HG03060 (cell line): Measurements from ENCODE around the gene NPHP1.
"Not testable (repeated sequence)": the region's sequence is repeated elsewhere in the genome, so short reads cannot be mapped to it uniquely, and the experiment has no call there.

Experiments used
- ATAC-seq: cut with Tn5 transposase; IDR thresholded peaks from one replicate; pipeline ENCODE4 v1.9.1; 2021; ENCODE audit warnings: low read depth, moderate number of reproducible peaks; ENCODE audit not compliant: unreplicated experiment

NPHP1 gene

DNA sequence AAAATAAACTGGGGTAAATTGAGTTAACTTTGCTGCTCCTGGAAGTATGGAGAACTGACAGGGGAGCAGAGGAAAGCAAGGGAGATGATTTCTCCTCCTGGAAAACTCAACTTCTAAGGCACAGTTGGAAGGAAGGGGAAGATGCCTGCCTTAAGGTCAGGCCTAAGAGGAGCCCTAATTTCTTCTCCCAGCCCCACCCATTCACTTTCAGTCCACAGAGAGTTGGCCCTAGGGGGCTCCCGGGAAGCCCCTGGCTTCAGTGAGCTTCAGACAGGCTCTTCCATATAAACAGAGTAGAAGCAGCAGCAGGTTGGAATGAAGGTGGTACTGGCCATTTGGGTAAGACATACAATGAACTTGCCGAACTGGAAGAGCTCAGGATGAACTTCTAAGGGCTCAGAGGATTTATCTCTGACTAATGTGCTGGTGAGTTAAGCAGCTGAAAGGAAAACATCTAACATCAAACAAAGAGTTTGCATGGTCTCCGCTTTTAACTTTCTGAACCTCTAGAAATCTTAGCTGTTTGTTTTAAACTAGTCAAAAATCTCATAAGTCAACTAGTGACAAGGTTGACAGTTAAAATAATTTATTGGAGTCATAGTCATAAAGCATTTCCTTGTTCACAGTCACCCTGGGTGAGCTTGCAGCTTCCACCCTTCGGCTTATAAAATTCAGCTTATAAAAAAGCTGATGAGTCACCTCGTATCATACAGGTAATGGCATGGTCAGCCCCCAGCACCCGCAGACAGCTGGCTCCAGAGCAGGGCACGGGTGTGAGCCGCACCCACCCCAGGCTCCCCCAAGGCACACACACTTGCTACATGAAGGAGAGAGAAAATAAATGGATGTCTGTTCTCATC lies 99.0 kb downstream of the NPHP1 start:
- no peak for ATAC-seq

GRCh38 chr2:110105183-110105582 lies 99.6 kb downstream of the NPHP1 start:
- ATAC-seq = no peak

- ATAC-seq = no peak
These were observed 100.6 kb downstream of the NPHP1 start for GRCh38 chr2:110104025-110104771.

GRCh38 chr2:110103061-110103961 lies 101.5 kb downstream of the NPHP1 start:
- ATAC-seq = no peak

GRCh38 chr2:110101901-110102803 lies 102.7 kb downstream of the NPHP1 start:
- ATAC-seq = no peak

DNA sequence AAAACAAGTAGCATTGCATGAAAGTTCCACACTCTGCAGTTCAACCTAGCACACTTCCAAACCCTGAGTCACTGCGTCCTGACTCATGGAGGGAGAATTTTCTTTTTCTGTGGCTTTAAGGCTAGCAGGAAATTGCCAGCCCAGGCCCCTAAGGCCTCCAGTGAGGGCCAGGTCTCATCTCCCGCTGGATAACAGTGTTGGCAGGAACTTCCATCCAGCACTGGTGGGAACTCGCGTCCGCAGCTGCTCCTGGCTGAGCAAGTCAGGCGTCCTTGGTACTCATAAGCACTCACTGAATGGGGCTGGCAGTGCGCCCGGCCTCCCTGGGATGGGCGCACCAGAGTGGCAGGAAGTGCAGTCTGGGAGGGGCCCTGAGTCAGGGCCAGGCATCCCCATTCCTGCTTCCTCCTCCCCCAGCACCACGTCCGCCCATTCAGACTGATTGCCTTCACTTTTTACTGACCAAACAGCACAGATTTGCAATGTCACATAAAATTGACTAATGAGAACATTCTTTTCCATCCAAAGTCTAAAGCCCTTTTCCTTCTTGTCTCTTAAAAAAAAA lies 103.5 kb downstream of the NPHP1 start:
- no peak for ATAC-seq

DNA sequence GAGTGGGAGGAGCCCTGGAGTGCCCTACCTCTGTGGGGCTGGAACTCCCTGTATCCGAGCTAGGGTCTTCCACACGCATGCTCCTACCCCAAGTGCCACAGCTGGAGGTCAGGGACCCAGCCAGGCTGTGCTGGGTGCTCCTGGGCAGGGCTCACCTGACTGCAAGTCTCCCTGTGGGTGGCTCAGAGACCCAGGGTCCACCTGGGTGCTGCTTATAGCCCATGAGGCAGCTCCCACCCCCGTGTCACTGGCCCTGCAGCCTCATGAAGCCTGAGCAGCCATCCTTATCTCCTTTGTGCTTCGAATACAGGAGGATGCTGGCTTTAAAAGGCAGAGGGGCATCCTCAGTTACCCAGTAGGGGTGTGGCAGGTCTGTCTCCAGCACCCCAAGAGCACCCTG lies 103.9 kb downstream of the NPHP1 start:
- ATAC-seq = not testable (repeated sequence)

DNA sequence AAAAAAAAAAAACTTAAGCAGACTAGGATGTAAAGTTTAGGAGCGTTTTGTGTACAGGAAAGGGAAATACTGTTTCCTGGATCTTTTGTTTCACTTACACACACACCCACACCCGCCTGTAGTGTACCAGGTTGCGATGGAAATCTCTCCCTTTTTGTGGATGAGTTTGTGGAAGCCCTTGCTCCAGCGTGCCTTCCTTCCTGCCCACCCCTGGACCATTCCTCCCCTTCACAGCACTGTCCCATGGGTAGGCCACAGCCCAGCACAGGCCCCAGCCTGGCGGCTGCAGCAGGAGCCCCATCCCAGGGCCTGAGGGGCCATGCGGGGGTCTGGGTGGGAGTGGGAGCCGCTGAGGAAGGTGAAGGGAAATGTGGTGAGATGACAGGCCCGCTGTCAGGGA lies 104.3 kb downstream of the NPHP1 start:
- ATAC-seq = no peak

GRCh38 chr2:110099471-110100225 lies 105.2 kb downstream of the NPHP1 start:
- ATAC-seq = no peak

GRCh38 chr2:110099038-110099425 lies 105.8 kb downstream of the NPHP1 start:
- ATAC-seq = no peak

GRCh38 chr2:110097506-110098220 lies 107.2 kb downstream of the NPHP1 start:
- no peak for ATAC-seq

DNA sequence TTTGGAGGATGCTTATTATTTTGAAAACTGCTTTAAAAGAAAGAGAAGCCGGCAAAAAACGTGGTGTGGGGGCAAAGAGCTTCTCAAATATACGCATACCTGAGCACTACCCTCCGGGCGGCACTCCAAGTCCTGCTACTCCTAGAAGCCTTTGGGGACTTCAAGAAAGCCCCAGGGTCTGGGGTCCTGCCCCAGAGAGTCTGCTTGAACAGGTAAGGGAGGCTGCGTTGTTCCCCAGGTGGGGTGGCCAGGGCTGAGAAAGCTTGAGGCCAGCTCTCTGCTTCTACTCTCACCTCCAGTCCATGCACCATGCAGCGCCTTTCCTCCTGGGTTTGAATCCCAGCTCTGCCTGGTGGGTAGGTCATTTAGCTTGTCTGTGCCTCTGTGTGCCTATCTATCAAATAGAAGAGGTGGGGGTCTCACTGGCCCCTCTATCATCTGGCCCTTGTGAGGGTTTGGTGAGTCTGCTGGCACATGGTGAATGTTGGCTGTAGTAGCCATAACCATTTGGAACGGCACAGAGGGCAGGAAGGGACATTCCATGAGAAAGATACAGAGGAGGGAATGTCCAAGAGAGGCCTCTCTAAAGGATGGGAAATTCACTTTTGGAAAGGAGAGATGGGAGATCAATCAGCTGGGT lies 108.7 kb downstream of the NPHP1 start:
- ATAC-seq = no peak

DNA sequence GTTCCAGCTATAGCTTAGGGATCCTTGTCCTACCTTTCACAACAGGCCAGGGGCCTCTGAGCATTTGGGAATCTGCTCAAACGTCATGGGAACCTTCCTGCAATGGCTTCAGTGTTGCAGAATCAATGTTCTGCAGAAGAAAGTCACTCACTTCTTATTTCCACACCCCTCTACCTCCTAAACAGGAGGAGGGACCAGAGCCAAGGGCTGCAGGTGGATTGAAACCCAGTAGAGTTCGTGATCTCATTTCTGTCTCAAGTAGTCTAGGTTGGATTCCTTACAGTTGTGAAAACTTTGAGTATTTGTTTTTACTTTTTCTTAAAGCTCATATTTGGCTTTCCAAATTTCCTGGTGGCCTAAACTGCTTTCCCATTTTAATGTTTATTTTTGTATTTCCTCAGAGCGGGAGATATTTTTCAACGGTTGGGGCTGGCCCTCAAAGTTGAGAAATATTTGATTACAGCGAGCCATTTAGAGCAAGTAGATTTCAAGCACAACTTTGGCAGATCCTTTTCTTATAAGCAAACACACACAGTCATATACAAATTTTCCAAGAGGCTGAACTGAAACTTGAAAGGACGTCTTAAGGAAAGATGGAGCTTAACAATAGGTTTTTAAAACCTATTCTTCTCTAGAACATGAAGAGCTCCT lies 109.8 kb downstream of the NPHP1 start:
- ATAC-seq = not testable (repeated sequence)

- not testable (repeated sequence) for ATAC-seq
These were observed 110.9 kb downstream of the NPHP1 start for GRCh38 chr2:110093924-110094323.

GRCh38 chr2:110090164-110090563 lies 114.6 kb downstream of the NPHP1 start:
- not testable (repeated sequence) for ATAC-seq

DNA sequence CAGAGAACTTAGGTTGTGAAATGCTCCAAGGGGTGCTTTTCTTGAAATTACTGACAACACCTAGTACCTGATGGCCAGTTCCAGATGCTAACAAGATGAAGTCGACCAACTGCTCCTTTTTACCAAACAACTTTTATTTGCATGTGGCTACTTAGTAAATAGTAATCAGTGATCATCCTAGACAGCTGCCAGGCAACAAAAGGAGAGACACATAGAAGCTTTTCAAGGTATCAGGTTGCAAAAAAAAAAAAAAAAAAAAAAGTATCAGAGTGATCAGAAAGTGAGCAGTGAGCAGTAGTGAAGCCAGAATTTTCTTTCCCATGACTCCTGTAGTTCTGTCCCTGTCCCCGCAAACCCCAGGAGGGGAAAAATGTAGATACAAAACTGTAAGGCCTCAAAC lies 121.1 kb downstream of the NPHP1 start:
- not testable (repeated sequence) for ATAC-seq

DNA sequence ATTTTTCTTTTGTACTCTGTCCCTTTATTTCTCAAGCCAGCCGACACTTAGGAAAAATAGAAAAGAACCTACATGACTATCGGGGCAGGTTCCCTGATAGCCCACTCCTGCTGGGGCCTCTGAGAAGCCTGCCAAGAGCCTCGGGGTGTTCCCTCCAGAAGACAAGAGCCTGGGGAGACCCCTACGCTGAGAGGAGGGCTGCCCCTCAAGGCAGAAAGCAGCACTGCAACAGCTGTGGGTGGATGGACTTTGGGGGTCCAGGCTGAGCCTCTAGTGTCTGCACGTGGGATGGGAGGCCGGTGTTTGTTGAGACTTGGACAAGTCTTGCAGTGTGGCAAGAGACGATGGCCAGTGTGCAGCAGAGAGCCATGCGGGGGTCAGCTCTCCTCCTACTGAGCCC lies 121.7 kb downstream of the NPHP1 start:
- ATAC-seq = not testable (repeated sequence)
